GM23338 (cell line): ENCODE measurements around the gene FHOD1. TPM values are rescaled to one million over a fixed set of nuclear protein-coding genes. Genes with fewer than 3 reads are reported as not detected.

Experiments used
- ATAC-seq: fragments of 200-7000 bp; cut with Tn5 transposase; 3 replicates; pipeline ENCODE4 v1.9.1; 2020
- DNase-seq: peaks from one replicate; pipeline ENCODE4 v3.0.0-alpha.2; 2015; ENCODE audit warnings: low spot score
- H2AFZ ChIP-seq: fragments of 200-600 bp; sonication (generic); 2 replicates; pipeline ENCODE4 v1.8.0; 2016; ENCODE audit warnings: antibody characterized with exemption, mild to moderate bottlenecking, moderate library complexity
- H3F3A ChIP-seq: fragments of 200-600 bp; sonication (generic); replicated peaks from 2 replicates; pipeline ENCODE4 v1.8.0; 2017; ENCODE audit warnings: antibody characterized with exemption, mixed run types, low read depth
- H3K27ac ChIP-seq: fragments of 200-600 bp; sonication (generic); 2 replicates; pipeline ENCODE4 v1.6.1; 2016; ENCODE audit warnings: low read depth
- H3K27me3 ChIP-seq: fragments of 200-600 bp; sonication (generic); 2 replicates; pipeline ENCODE4 v1.8.0; 2016; ENCODE audit warnings: mild to moderate bottlenecking, mixed run types, moderate library complexity; ENCODE audit not compliant: insufficient read depth
- H3K36me3 ChIP-seq: fragments of 200-600 bp; sonication (generic); 2 replicates; pipeline ENCODE4 v1.8.0; 2016; ENCODE audit warnings: mild to moderate bottlenecking; ENCODE audit not compliant: insufficient read depth
- H3K4me1 ChIP-seq: fragments of 200-600 bp; sonication (generic); 2 replicates; pipeline ENCODE4 v1.8.0; 2016; ENCODE audit warnings: mild to moderate bottlenecking, moderate library complexity; ENCODE audit not compliant: insufficient read depth
- H3K4me2 ChIP-seq: fragments of 200-600 bp; sonication (generic); 2 replicates; pipeline ENCODE4 v1.7.1; 2017; ENCODE audit warnings: mixed run types
- H3K4me3 ChIP-seq: fragments of 200-600 bp; sonication (generic); 2 replicates; pipeline ENCODE4 v1.6.1; 2016; ENCODE audit warnings: mixed run types
- H3K79me2 ChIP-seq: fragments of 200-600 bp; sonication (generic); replicated peaks from 2 replicates; pipeline ENCODE4 v1.8.0; 2017; ENCODE audit warnings: mild to moderate bottlenecking; ENCODE audit not compliant: insufficient read depth
- H3K9me2 ChIP-seq: fragments of 200-600 bp; sonication (generic); 2 replicates; pipeline ENCODE4 v1.8.0; 2017; ENCODE audit not compliant: insufficient read depth
- H4K20me1 ChIP-seq: fragments of 200-600 bp; sonication (generic); replicated peaks from 2 replicates; pipeline ENCODE4 v1.8.0; 2017; ENCODE audit warnings: mild to moderate bottlenecking; ENCODE audit not compliant: insufficient read depth
- H3K27ac Mint-ChIP-seq: 2 replicates; pipeline ENCODE4 v1.8.0; 2020; ENCODE audit warnings: inconsistent platforms, mild to moderate bottlenecking, moderate library complexity, mixed read lengths
- H3K27me3 Mint-ChIP-seq: 3 replicates; pipeline ENCODE4 v1.8.0; 2022; ENCODE audit warnings: low read depth, mild to moderate bottlenecking, moderate library complexity, mixed read lengths, inconsistent platforms; ENCODE audit not compliant: insufficient read depth, poor library complexity
- H3K36me3 Mint-ChIP-seq: 3 replicates; pipeline ENCODE4 v1.8.0; 2021; ENCODE audit warnings: low read depth, mild to moderate bottlenecking, inconsistent platforms, moderate library complexity, mixed read lengths
- H3K4me1 Mint-ChIP-seq: 3 replicates; pipeline ENCODE4 v1.8.0; 2020; ENCODE audit warnings: mild to moderate bottlenecking, inconsistent platforms, mixed read lengths
- H3K4me3 Mint-ChIP-seq: 3 replicates; pipeline ENCODE4 v1.8.0; 2021; ENCODE audit warnings: moderate library complexity, mild to moderate bottlenecking, inconsistent platforms, mixed read lengths
- H3K9me3 Mint-ChIP-seq: 3 replicates; pipeline ENCODE4 v1.8.0; 2020; ENCODE audit warnings: moderate library complexity, mild to moderate bottlenecking, inconsistent platforms, mixed read lengths
- CREB1 ChIP-seq: fragments of 250-450 bp; sonication (Bioruptor Pico); IDR thresholded peaks from 2 replicates; pipeline ENCODE4 v1.5.0; 2020; ENCODE audit warnings: low read depth, mild to moderate bottlenecking, moderate library complexity
- EZH2 ChIP-seq: fragments of 200-600 bp; sonication (generic); IDR thresholded peaks from one replicate; pipeline ENCODE4 v1.8.0; 2017; ENCODE audit warnings: antibody characterized with exemption, mild to moderate bottlenecking, low read depth; ENCODE audit not compliant: unreplicated experiment
- EZH2phosphoT487 ChIP-seq: fragments of 200-600 bp; sonication (generic); IDR thresholded peaks from one replicate; pipeline ENCODE4 v1.8.1; 2018; ENCODE audit warnings: antibody characterized with exemption; ENCODE audit not compliant: unreplicated experiment
- JUNB ChIP-seq: IDR thresholded peaks from one replicate; pipeline ENCODE4 v1.6.1; 2016; ENCODE audit warnings: antibody characterized with exemption; ENCODE audit not compliant: unreplicated experiment
- NANOG ChIP-seq: IDR thresholded peaks from 2 replicates; pipeline ENCODE4 v1.6.1; 2016; ENCODE audit warnings: antibody characterized with exemption, borderline replicate concordance
- POLR2AphosphoS5 ChIP-seq: IDR thresholded peaks from 2 replicates; pipeline ENCODE4 v1.6.1; 2016; ENCODE audit warnings: antibody characterized with exemption, low read depth
- STAT1 ChIP-seq: IDR thresholded peaks from one replicate; pipeline ENCODE4 v1.6.1; 2016; ENCODE audit warnings: antibody characterized with exemption; ENCODE audit not compliant: unreplicated experiment
- ZNF114 ChIP-seq: fragments of 250-450 bp; sonication (Bioruptor Pico); IDR thresholded peaks from 2 replicates; pipeline ENCODE4 v1.5.0; 2020; ENCODE audit warnings: mild to moderate bottlenecking, moderate library complexity
- ZNF331 ChIP-seq: fragments of 250-450 bp; sonication (Bioruptor Pico); IDR thresholded peaks from 2 replicates; pipeline ENCODE4 v1.5.0; 2020; ENCODE audit warnings: low read depth, mild to moderate bottlenecking, moderate library complexity
- polyA plus RNA-seq: library from polyadenylated mRNA; unstranded; fragments of >200 nt; fragmentation: Nextera tagmentation; extraction: Ambion mirVana; gene quantifications from 2 replicates; pipeline ENCODE4 v1.2.1, GENCODE V29; 2016
- total RNA-seq: library from RNA; depleted of rRNA; stranded (reverse); fragments of >200 nt; shearing (Covaris generic); gene quantifications from 2 replicates; pipeline ENCODE4 v1.2.3, GENCODE V29; 2014
- TF ChIP-seq, protein P1 (sequence below): IDR thresholded peaks from one replicate; pipeline ENCODE4 v1.6.1; 2018; ENCODE audit warnings: antibody characterized with exemption; ENCODE audit not compliant: unreplicated experiment
- TF ChIP-seq, protein P2 (sequence below): fragments of 250-450 bp; sonication (Bioruptor Pico); IDR thresholded peaks from 2 replicates; pipeline ENCODE4 v1.5.0; 2020; ENCODE audit warnings: mild to moderate bottlenecking, moderate library complexity
- TF ChIP-seq, protein P3 (sequence below): IDR thresholded peaks from 2 replicates; pipeline ENCODE4 v1.6.1; 2016; ENCODE audit warnings: antibody characterized with exemption
- TF ChIP-seq, protein P4 (sequence below), 2 experiments: fragments of 200-600 bp in 1 of 2; sonication (generic) in 1 of 2; conservative IDR thresholded peaks; 2 replicates each; pipeline versions ENCODE4 v1.5.1 to v1.6.1; 2016 to 2017; ENCODE audit warnings: antibody characterized with exemption in 2 of 2, low read depth in 2 of 2, mild to moderate bottlenecking in 2 of 2, moderate library complexity in 1 of 2

FHOD1 gene
- total and polyA plus RNA-seq, 2 experiments from 2014 or later: 26.2 to 52.7 TPM

DNA sequence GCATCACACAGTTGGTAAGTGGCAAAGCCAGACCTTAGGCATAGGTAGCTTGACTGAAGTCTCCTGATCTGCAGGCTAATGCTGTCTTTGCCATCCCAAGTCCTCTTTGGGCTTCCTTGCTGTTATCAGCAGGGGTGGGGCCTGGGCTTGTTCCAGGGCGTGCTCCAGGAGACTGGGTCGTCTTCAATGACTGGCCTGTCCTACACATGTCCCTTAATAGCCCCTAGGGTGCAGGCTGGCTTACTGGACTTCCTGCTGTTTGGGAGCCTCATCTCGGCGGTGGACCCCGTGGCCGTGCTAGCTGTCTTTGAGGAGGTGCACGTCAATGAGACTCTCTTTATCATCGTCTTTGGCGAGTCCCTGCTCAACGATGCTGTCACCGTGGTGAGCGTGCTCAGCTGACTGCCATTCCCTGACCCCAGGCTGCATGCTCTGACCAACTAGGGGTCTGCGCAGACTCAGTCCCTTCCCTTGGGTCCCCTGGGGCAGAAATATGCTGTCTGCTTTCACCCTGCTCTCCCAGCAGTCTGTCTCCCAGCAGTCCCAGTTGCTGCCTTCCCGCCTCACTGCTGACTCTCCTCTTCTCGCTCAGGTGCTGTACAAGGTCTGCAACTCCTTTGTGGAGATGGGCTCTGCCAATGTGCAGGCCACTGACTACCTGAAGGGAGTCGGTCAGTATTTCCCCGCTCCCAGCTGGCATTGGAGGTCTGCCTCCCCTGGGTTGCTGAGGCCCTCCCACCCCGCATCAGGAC is 7.7 kb upstream of the FHOD1 start:
- Mint-ChIP-seq H3K27ac (no peak overlapping the region), H3K36me3 (peaks cover 5% of the 10 kb centered on the region; the same call in 2 of the 3 replicates), H3K4me1 (peaks cover 4% of the 10 kb centered on the region), H3K27me3 (peaks cover 9% of the 10 kb centered on the region), H3K9me3 (no peaks in the 10 kb centered on the region), H3K4me3 (no peak overlapping the region)
- H3K36me3 ChIP-seq: no peaks in the 10 kb centered on the region; the same call in 1 of the 2 replicates
- peaks cover 12% of the 10 kb centered on the region for H3K27me3 ChIP-seq
- no peaks in the 10 kb centered on the region for H3F3A ChIP-seq
- no peak overlapping the region for H3K4me2 ChIP-seq
- no peak overlapping the region for H3K4me3 ChIP-seq
- no peaks in the 10 kb centered on the region for H3K79me2 ChIP-seq
- TF ChIP-seq EZH2phosphoT487: no peak
- TF ChIP-seq, protein P1, sequence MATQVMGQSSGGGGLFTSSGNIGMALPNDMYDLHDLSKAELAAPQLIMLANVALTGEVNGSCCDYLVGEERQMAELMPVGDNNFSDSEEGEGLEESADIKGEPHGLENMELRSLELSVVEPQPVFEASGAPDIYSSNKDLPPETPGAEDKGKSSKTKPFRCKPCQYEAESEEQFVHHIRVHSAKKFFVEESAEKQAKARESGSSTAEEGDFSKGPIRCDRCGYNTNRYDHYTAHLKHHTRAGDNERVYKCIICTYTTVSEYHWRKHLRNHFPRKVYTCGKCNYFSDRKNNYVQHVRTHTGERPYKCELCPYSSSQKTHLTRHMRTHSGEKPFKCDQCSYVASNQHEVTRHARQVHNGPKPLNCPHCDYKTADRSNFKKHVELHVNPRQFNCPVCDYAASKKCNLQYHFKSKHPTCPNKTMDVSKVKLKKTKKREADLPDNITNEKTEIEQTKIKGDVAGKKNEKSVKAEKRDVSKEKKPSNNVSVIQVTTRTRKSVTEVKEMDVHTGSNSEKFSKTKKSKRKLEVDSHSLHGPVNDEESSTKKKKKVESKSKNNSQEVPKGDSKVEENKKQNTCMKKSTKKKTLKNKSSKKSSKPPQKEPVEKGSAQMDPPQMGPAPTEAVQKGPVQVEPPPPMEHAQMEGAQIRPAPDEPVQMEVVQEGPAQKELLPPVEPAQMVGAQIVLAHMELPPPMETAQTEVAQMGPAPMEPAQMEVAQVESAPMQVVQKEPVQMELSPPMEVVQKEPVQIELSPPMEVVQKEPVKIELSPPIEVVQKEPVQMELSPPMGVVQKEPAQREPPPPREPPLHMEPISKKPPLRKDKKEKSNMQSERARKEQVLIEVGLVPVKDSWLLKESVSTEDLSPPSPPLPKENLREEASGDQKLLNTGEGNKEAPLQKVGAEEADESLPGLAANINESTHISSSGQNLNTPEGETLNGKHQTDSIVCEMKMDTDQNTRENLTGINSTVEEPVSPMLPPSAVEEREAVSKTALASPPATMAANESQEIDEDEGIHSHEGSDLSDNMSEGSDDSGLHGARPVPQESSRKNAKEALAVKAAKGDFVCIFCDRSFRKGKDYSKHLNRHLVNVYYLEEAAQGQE: no peak
- TF ChIP-seq JUNB: no peak
- no peak for TF ChIP-seq ZNF331
- no peak for TF ChIP-seq STAT1
- no peak for TF ChIP-seq POLR2AphosphoS5
- TF ChIP-seq, protein P2, sequence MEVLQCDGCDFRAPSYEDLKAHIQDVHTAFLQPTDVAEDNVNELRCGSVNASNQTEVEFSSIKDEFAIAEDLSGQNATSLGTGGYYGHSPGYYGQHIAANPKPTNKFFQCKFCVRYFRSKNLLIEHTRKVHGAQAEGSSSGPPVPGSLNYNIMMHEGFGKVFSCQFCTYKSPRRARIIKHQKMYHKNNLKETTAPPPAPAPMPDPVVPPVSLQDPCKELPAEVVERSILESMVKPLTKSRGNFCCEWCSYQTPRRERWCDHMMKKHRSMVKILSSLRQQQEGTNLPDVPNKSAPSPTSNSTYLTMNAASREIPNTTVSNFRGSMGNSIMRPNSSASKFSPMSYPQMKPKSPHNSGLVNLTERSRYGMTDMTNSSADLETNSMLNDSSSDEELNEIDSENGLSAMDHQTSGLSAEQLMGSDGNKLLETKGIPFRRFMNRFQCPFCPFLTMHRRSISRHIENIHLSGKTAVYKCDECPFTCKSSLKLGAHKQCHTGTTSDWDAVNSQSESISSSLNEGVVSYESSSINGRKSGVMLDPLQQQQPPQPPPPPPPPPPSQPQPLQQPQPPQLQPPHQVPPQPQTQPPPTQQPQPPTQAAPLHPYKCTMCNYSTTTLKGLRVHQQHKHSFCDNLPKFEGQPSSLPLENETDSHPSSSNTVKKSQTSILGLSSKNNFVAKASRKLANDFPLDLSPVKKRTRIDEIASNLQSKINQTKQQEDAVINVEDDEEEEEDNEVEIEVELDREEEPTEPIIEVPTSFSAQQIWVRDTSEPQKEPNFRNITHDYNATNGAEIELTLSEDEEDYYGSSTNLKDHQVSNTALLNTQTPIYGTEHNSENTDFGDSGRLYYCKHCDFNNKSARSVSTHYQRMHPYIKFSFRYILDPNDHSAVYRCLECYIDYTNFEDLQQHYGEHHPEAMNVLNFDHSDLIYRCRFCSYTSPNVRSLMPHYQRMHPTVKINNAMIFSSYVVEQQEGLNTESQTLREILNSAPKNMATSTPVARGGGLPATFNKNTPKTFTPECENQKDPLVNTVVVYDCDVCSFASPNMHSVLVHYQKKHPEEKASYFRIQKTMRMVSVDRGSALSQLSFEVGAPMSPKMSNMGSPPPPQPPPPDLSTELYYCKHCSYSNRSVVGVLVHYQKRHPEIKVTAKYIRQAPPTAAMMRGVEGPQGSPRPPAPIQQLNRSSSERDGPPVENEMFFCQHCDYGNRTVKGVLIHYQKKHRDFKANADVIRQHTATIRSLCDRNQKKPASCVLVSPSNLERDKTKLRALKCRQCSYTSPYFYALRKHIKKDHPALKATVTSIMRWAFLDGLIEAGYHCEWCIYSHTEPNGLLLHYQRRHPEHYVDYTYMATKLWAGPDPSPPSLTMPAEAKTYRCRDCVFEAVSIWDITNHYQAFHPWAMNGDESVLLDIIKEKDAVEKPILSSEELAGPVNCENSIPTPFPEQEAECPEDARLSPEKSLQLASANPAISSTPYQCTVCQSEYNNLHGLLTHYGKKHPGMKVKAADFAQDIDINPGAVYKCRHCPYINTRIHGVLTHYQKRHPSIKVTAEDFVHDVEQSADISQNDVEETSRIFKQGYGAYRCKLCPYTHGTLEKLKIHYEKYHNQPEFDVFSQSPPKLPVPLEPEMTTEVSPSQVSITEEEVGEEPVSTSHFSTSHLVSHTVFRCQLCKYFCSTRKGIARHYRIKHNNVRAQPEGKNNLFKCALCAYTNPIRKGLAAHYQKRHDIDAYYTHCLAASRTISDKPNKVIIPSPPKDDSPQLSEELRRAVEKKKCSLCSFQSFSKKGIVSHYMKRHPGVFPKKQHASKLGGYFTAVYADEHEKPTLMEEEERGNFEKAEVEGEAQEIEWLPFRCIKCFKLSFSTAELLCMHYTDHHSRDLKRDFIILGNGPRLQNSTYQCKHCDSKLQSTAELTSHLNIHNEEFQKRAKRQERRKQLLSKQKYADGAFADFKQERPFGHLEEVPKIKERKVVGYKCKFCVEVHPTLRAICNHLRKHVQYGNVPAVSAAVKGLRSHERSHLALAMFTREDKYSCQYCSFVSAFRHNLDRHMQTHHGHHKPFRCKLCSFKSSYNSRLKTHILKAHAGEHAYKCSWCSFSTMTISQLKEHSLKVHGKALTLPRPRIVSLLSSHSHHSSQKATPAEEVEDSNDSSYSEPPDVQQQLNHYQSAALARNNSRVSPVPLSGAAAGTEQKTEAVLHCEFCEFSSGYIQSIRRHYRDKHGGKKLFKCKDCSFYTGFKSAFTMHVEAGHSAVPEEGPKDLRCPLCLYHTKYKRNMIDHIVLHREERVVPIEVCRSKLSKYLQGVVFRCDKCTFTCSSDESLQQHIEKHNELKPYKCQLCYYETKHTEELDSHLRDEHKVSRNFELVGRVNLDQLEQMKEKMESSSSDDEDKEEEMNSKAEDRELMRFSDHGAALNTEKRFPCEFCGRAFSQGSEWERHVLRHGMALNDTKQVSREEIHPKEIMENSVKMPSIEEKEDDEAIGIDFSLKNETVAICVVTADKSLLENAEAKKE (CRISPR knock-in tag): no peak
- no peak for TF ChIP-seq CREB1 (CRISPR knock-in tag)
- TF ChIP-seq, protein P3, sequence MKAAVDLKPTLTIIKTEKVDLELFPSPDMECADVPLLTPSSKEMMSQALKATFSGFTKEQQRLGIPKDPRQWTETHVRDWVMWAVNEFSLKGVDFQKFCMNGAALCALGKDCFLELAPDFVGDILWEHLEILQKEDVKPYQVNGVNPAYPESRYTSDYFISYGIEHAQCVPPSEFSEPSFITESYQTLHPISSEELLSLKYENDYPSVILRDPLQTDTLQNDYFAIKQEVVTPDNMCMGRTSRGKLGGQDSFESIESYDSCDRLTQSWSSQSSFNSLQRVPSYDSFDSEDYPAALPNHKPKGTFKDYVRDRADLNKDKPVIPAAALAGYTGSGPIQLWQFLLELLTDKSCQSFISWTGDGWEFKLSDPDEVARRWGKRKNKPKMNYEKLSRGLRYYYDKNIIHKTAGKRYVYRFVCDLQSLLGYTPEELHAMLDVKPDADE: no peak
- no peak for TF ChIP-seq ZNF114 (CRISPR knock-in tag)
- no peak for TF ChIP-seq EZH2
- TF ChIP-seq, protein P4, sequence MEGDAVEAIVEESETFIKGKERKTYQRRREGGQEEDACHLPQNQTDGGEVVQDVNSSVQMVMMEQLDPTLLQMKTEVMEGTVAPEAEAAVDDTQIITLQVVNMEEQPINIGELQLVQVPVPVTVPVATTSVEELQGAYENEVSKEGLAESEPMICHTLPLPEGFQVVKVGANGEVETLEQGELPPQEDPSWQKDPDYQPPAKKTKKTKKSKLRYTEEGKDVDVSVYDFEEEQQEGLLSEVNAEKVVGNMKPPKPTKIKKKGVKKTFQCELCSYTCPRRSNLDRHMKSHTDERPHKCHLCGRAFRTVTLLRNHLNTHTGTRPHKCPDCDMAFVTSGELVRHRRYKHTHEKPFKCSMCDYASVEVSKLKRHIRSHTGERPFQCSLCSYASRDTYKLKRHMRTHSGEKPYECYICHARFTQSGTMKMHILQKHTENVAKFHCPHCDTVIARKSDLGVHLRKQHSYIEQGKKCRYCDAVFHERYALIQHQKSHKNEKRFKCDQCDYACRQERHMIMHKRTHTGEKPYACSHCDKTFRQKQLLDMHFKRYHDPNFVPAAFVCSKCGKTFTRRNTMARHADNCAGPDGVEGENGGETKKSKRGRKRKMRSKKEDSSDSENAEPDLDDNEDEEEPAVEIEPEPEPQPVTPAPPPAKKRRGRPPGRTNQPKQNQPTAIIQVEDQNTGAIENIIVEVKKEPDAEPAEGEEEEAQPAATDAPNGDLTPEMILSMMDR (conservative IDR thresholded peaks at IDR 0.05; ENCODE audit: low read depth in 2 of 2): no peak
- TF ChIP-seq NANOG: no peak
- H3K27ac ChIP-seq: no peak overlapping the region
- DNase-seq: no peak
- 0 out of 2 replicates have a peak, but pooled peaks cover under 1% of the 10 kb centered on the region for H3K4me1 ChIP-seq
- H3K9me2 ChIP-seq: no peaks in the 10 kb centered on the region
- no peak overlapping the region for H2AFZ ChIP-seq
- H4K20me1 ChIP-seq: no peaks in the 10 kb centered on the region; the same call in none of the 2 replicates
- ATAC-seq: no peak
